Upper lobe of left lung (tissue), 4 donors: ENCODE measurements around the gene PLA2G4B.

Experiments used
- POLR2AphosphoS5 ChIP-seq, 2 donors: sonication (generic); formaldehyde crosslinking; IDR thresholded peaks; one replicate each; pipeline ENCODE4 v1.5.1; 2017; ENCODE audit warnings: antibody characterized with exemption in 2 of 2
- TF ChIP-seq, protein P1 (sequence below), 6 experiments: fragments of 450-650 bp in 4 of 6; fragments of 200-600 bp in 2 of 6; sonication (generic) in 2 of 6; IDR thresholded peaks; one replicate each; pipeline ENCODE4 v1.5.1; 2016 to 2019; ENCODE audit warnings: antibody characterized with exemption in 6 of 6

GRCh38 chr15:41816788-41817187, 21.9 kb upstream of the PLA2G4B start:
- TF ChIP-seq, protein P1, sequence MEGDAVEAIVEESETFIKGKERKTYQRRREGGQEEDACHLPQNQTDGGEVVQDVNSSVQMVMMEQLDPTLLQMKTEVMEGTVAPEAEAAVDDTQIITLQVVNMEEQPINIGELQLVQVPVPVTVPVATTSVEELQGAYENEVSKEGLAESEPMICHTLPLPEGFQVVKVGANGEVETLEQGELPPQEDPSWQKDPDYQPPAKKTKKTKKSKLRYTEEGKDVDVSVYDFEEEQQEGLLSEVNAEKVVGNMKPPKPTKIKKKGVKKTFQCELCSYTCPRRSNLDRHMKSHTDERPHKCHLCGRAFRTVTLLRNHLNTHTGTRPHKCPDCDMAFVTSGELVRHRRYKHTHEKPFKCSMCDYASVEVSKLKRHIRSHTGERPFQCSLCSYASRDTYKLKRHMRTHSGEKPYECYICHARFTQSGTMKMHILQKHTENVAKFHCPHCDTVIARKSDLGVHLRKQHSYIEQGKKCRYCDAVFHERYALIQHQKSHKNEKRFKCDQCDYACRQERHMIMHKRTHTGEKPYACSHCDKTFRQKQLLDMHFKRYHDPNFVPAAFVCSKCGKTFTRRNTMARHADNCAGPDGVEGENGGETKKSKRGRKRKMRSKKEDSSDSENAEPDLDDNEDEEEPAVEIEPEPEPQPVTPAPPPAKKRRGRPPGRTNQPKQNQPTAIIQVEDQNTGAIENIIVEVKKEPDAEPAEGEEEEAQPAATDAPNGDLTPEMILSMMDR (IDR thresholded peaks at IDR 0.05) = no peak
- no peak for TF ChIP-seq POLR2AphosphoS5 (IDR thresholded peaks at IDR 0.05)
